IMR-90 (cell line): ENCODE results near the gene NECTIN4. TPM values are rescaled to one million over a fixed set of nuclear protein-coding genes. Genes with fewer than 3 reads are reported as not detected.
A peak's percentile ranks its signal among the peaks of the same experiment; 100 is the strongest.

Experiments
- ATAC-seq: fragments of 200-7000 bp; cut with Tn5 transposase; 2 replicates; pipeline ENCODE4 v1.9.1; 2020; ENCODE audit warnings: low read depth, mild to moderate bottlenecking, moderate library complexity
- BruUV-seq: library from RNA; stranded (reverse); fragments of 400-500 nt; replicated peaks from 2 replicates; lab custom pipeline; 2021; lab: Mats Ljungman, UMichigan
- CTCF ChIA-PET: fragments of 300-600 bp; formaldehyde crosslinking; extraction: SDS; loops from one replicate; lab custom pipeline; 2021; ENCODE audit warnings: antibody characterized with exemption; lab: Yijun Ruan, JAX
- POLR2A ChIA-PET: fragments of 300-600 bp; sonication (Branson Sonifier 250); formaldehyde crosslinking; loops from one replicate; lab custom pipeline; 2022; ENCODE audit warnings: antibody characterized with exemption; ENCODE audit not compliant: unreplicated experiment; lab: Charles Lee
- DNase-seq: peaks from one replicate; pipeline ENCODE4 v3.0.0; 2013
- H2AFZ ChIP-seq: replicated peaks from 2 replicates; pipeline ENCODE3; 2013; ENCODE audit warnings: low read length, mild to moderate bottlenecking; ENCODE audit not compliant: poor library complexity
- H2AK5ac ChIP-seq: 2 replicates; pipeline ENCODE4 v1.6.1; 2013; ENCODE audit warnings: low read depth, low read length, inconsistent platforms
- H2AK9ac ChIP-seq: replicated peaks from 2 replicates; pipeline ENCODE3; 2013; ENCODE audit warnings: mild to moderate bottlenecking, low read depth, low read length, moderate library complexity; ENCODE audit not compliant: poor library complexity
- H2BK120ac ChIP-seq: 2 replicates; pipeline ENCODE4 v1.6.1; 2013; ENCODE audit warnings: low read depth, low read length, inconsistent platforms
- H2BK15ac ChIP-seq: 3 replicates; pipeline ENCODE4 v1.6.1; 2013; ENCODE audit warnings: low read depth, low read length, inconsistent platforms
- H2BK20ac ChIP-seq: 2 replicates; pipeline ENCODE4 v1.6.1; 2013; ENCODE audit warnings: low read depth, mild to moderate bottlenecking, inconsistent platforms, low read length, moderate library complexity
- H2BK5ac ChIP-seq: 2 replicates; pipeline ENCODE4 v1.6.1; 2013; ENCODE audit warnings: mild to moderate bottlenecking, low read depth, low read length, inconsistent platforms; ENCODE audit not compliant: poor library complexity, severe bottlenecking
- H3K14ac ChIP-seq: replicated peaks from 2 replicates; pipeline ENCODE4 v1.6.1; 2013; ENCODE audit warnings: low read depth, low read length, inconsistent platforms
- H3K18ac ChIP-seq: 2 replicates; pipeline ENCODE4 v1.6.1; 2013; ENCODE audit warnings: low read depth, low read length, control low read depth
- H3K23ac ChIP-seq: 2 replicates; pipeline ENCODE4 v1.6.1; 2013; ENCODE audit warnings: low read depth, low read length, inconsistent platforms
- H3K27ac ChIP-seq: 2 replicates; pipeline ENCODE4 v1.5.1; 2013; ENCODE audit warnings: mild to moderate bottlenecking, control low read depth, low read length; ENCODE audit not compliant: insufficient read depth
- H3K27me3 ChIP-seq: 2 replicates; pipeline ENCODE4 v1.6.1; 2013; ENCODE audit warnings: low read length; ENCODE audit not compliant: control insufficient read depth, insufficient read depth
- H3K36me3 ChIP-seq: 2 replicates; pipeline ENCODE4 v1.6.1; 2013; ENCODE audit warnings: low read length, mixed read lengths; ENCODE audit not compliant: control insufficient read depth, insufficient read depth
- H3K4ac ChIP-seq: 2 replicates; pipeline ENCODE4 v1.6.1; 2013; ENCODE audit warnings: low read depth, low read length, inconsistent platforms
- H3K4me1 ChIP-seq: 2 replicates; pipeline ENCODE4 v1.6.1; 2013; ENCODE audit warnings: low read length, mixed read lengths; ENCODE audit not compliant: control insufficient read depth, insufficient read depth
- H3K4me2 ChIP-seq: 2 replicates; pipeline ENCODE4 v1.6.1; 2013; ENCODE audit warnings: low read depth, mild to moderate bottlenecking, control low read depth, low read length, moderate library complexity
- H3K4me3 ChIP-seq: 2 replicates; pipeline ENCODE4 v1.5.1; 2013; ENCODE audit warnings: low read depth, mild to moderate bottlenecking, control low read depth, low read length, moderate library complexity; ENCODE audit not compliant: insufficient read depth
- H3K56ac ChIP-seq: 2 replicates; pipeline ENCODE4 v1.6.1; 2013; ENCODE audit warnings: low read length, inconsistent platforms; ENCODE audit not compliant: insufficient read depth; ENCODE audit errors: extremely low read depth
- H3K79me1 ChIP-seq, 2 experiments: 2 replicates each; pipeline ENCODE4 v1.6.1; 2013; ENCODE audit warnings: low read length in 2 of 2, inconsistent platforms in 1 of 2, low read depth in 1 of 2
- H3K9ac ChIP-seq: 2 replicates; pipeline ENCODE4 v1.6.1; 2013; ENCODE audit warnings: low read depth, low read length, control low read depth
- H3K9me1 ChIP-seq: 2 replicates; pipeline ENCODE4 v1.6.1; 2013; ENCODE audit warnings: low read length, inconsistent platforms; ENCODE audit not compliant: insufficient read depth
- H3K9me3 ChIP-seq: 2 replicates; pipeline ENCODE4 v1.6.1; 2013; ENCODE audit warnings: low read length; ENCODE audit not compliant: control insufficient read depth, insufficient read depth
- H4K20me1 ChIP-seq: 2 replicates; pipeline ENCODE4 v1.6.1; 2013; ENCODE audit warnings: low read length, inconsistent platforms; ENCODE audit not compliant: insufficient read depth
- H4K5ac ChIP-seq: 2 replicates; pipeline ENCODE4 v1.6.1; 2013; ENCODE audit warnings: mild to moderate bottlenecking, low read depth, low read length, control low read depth
- H4K8ac ChIP-seq, 2 experiments: 2 replicates each; pipeline ENCODE4 v1.6.1; 2013; ENCODE audit warnings: low read depth in 2 of 2, low read length in 2 of 2, control low read depth in 1 of 2, inconsistent platforms in 1 of 2
- H4K91ac ChIP-seq: 2 replicates; pipeline ENCODE4 v1.6.1; 2013; ENCODE audit warnings: low read depth, low read length, inconsistent platforms; ENCODE audit not compliant: insufficient read depth
- FOS ChIP-seq: fragments of 150-350 bp; IDR thresholded peaks from 2 replicates; pipeline ENCODE4 v1.6.1; 2016; ENCODE audit warnings: low read depth, low read length
- MAZ ChIP-seq: IDR thresholded peaks from 2 replicates; pipeline ENCODE4 v1.6.1; 2012; ENCODE audit warnings: low read depth, mild to moderate bottlenecking, low read length, improper control_type of control experiment, moderate library complexity, borderline replicate concordance
- POLR2A ChIP-seq: IDR thresholded peaks from 2 replicates; pipeline ENCODE4 v1.6.1; 2012; ENCODE audit warnings: mild to moderate bottlenecking, low read depth, low read length
- WGBS, 2 experiments: methylation state at CpG; one replicate each; pipeline versions ENCODE4 v1.1.5 to v1.1.7; 2013; ENCODE audit warnings: missing lambda C conversion rate in 2 of 2; ENCODE audit not compliant: insufficient read length in 1 of 2; ENCODE audit errors: extremely low coverage in 2 of 2; 5-methylcytosine and 5-hydroxymethylcytosine counted together
- dilution Hi-C: fragments of 300-500 bp; cut with HindIII; formaldehyde crosslinking; loops from one replicate; pipeline ENCODE4 v1.14.3; 2018; ENCODE audit warnings: low sequenced_read_pairs; ENCODE audit not compliant: unreplicated experiment
- in situ Hi-C: fragments of 300-500 bp; cut with MboI; formaldehyde crosslinking; loops from 3 replicates; pipeline ENCODE4 v1.14.3; 2019; ENCODE audit warnings: low sequenced_read_pairs, inconsistent platforms, mixed read lengths
- intact Hi-C: fragments of 100-400 bp; cut with micrococcal nuclease; formaldehyde crosslinking; loops from 2 replicates; pipeline ENCODE4 v1.10.0; 2022
- polyA plus RNA-seq, 3 experiments: library from polyadenylated mRNA; depleted of rRNA; stranded (reverse); fragments of >200 nt; gene quantifications; 2 replicates each; pipeline ENCODE4 v1.2.3, GENCODE V29; 2012; ENCODE audit warnings: low replicate concordance in 1 of 3
- total RNA-seq: library from RNA; depleted of rRNA; stranded (reverse); fragments of >200 nt; gene quantifications from 2 replicates; pipeline ENCODE4 v1.2.3, GENCODE V29; 2012

Gene NECTIN4
- total and polyA plus RNA-seq, 2 of the 4 experiments (the other 2 are of a cell fraction) = 0.18 to 0.24 TPM

- ATAC-seq (peak; percentile 67), DNase-seq (peak; percentile 63)
- no TSS peak for BruUV-seq
- Histone ChIP-seq H3K4ac (no peak overlapping the region; the same call in 1 of the 2 replicates), H3K27ac (no peak overlapping the region), H3K23ac (no peak overlapping the region), H3K4me2 (no peak overlapping the region), H2BK5ac (peak overlapping the region; percentile 10), H4K20me1 (no peaks in the 10 kb centered on the region), H2AK5ac (0 out of 2 replicates have a peak overlapping the region, but pooled peaks have one; percentile 56), H3K36me3 (no peaks in the 10 kb centered on the region), H3K56ac (no peak overlapping the region), H3K18ac (0 out of 2 replicates have a peak overlapping the region, but pooled peaks have one; percentile 27), H4K8ac (no peak overlapping the region), H3K4me3 (no peak overlapping the region), H4K91ac (no peak overlapping the region), H2BK120ac (no peak overlapping the region; the same call in 1 of the 2 replicates), H2BK15ac (no peak overlapping the region), H3K9ac (no peak overlapping the region), H3K9me1 (peaks cover 26% of the 10 kb centered on the region), H3K4me1 (peaks cover 25% of the 10 kb centered on the region), H2BK20ac (no peak overlapping the region), H2AFZ (peak overlapping the region; percentile 16), H2AK9ac (peak overlapping the region; percentile 69), H3K9me3 (no peaks in the 10 kb centered on the region), H3K14ac (no peak overlapping the region; the same call in none of the 2 replicates), H3K79me1 (no peaks in the 10 kb centered on the region), H4K5ac (peak overlapping the region; percentile 21; the same call in 1 of the 2 replicates), H3K27me3 (no peaks in the 10 kb centered on the region)
- intact Hi-C loops = no loop called here
- dilution Hi-C loops = no loop called here
- CTCF ChIA-PET = interaction anchor here (0.5 to 1.0 kb wide), 2 partner anchors 9 to 719 kb away, joined by 4 read pairs; no protein-coding TSS in a partner anchor
- TF ChIP-seq POLR2A = no peak
- peak; percentile 27; the same call in 1 of the 2 replicates for TF ChIP-seq MAZ
- 0 out of 2 replicates have a peak, but pooled peaks have one; percentile 13 for TF ChIP-seq FOS
- in situ Hi-C loops = no loop called here
- WGBS, 2 experiments = no CpG with 5 or more reads among the region's 3 CpGs
- POLR2A ChIA-PET = no interaction called here
These were observed 709 bp downstream of the NECTIN4 start for GRCh38 chr1:161088587-161089110.
